GM23338 (cell line): ENCODE measurements around the gene PDC. TPM values are rescaled to one million over a fixed set of nuclear protein-coding genes. Genes with fewer than 3 reads are reported as not detected.

Experiments used
- ATAC-seq: fragments of 200-7000 bp; cut with Tn5 transposase; 3 replicates; pipeline ENCODE4 v1.9.1; 2020
- DNase-seq: peaks from one replicate; pipeline ENCODE4 v3.0.0-alpha.2; 2015; ENCODE audit warnings: low spot score
- H2AFZ ChIP-seq: fragments of 200-600 bp; sonication (generic); 2 replicates; pipeline ENCODE4 v1.8.0; 2016; ENCODE audit warnings: antibody characterized with exemption, mild to moderate bottlenecking, moderate library complexity
- H3F3A ChIP-seq: fragments of 200-600 bp; sonication (generic); replicated peaks from 2 replicates; pipeline ENCODE4 v1.8.0; 2017; ENCODE audit warnings: antibody characterized with exemption, mixed run types, low read depth
- H3K27ac ChIP-seq: fragments of 200-600 bp; sonication (generic); 2 replicates; pipeline ENCODE4 v1.6.1; 2016; ENCODE audit warnings: low read depth
- H3K27me3 ChIP-seq: fragments of 200-600 bp; sonication (generic); 2 replicates; pipeline ENCODE4 v1.8.0; 2016; ENCODE audit warnings: mild to moderate bottlenecking, mixed run types, moderate library complexity; ENCODE audit not compliant: insufficient read depth
- H3K36me3 ChIP-seq: fragments of 200-600 bp; sonication (generic); 2 replicates; pipeline ENCODE4 v1.8.0; 2016; ENCODE audit warnings: mild to moderate bottlenecking; ENCODE audit not compliant: insufficient read depth
- H3K4me1 ChIP-seq: fragments of 200-600 bp; sonication (generic); 2 replicates; pipeline ENCODE4 v1.8.0; 2016; ENCODE audit warnings: mild to moderate bottlenecking, moderate library complexity; ENCODE audit not compliant: insufficient read depth
- H3K4me2 ChIP-seq: fragments of 200-600 bp; sonication (generic); 2 replicates; pipeline ENCODE4 v1.7.1; 2017; ENCODE audit warnings: mixed run types
- H3K4me3 ChIP-seq: fragments of 200-600 bp; sonication (generic); 2 replicates; pipeline ENCODE4 v1.6.1; 2016; ENCODE audit warnings: mixed run types
- H3K79me2 ChIP-seq: fragments of 200-600 bp; sonication (generic); replicated peaks from 2 replicates; pipeline ENCODE4 v1.8.0; 2017; ENCODE audit warnings: mild to moderate bottlenecking; ENCODE audit not compliant: insufficient read depth
- H3K9me2 ChIP-seq: fragments of 200-600 bp; sonication (generic); 2 replicates; pipeline ENCODE4 v1.8.0; 2017; ENCODE audit not compliant: insufficient read depth
- H4K20me1 ChIP-seq: fragments of 200-600 bp; sonication (generic); replicated peaks from 2 replicates; pipeline ENCODE4 v1.8.0; 2017; ENCODE audit warnings: mild to moderate bottlenecking; ENCODE audit not compliant: insufficient read depth
- H3K27ac Mint-ChIP-seq: 2 replicates; pipeline ENCODE4 v1.8.0; 2020; ENCODE audit warnings: inconsistent platforms, mild to moderate bottlenecking, moderate library complexity, mixed read lengths
- H3K27me3 Mint-ChIP-seq: 3 replicates; pipeline ENCODE4 v1.8.0; 2022; ENCODE audit warnings: low read depth, mild to moderate bottlenecking, moderate library complexity, mixed read lengths, inconsistent platforms; ENCODE audit not compliant: insufficient read depth, poor library complexity
- H3K36me3 Mint-ChIP-seq: 3 replicates; pipeline ENCODE4 v1.8.0; 2021; ENCODE audit warnings: low read depth, mild to moderate bottlenecking, inconsistent platforms, moderate library complexity, mixed read lengths
- H3K4me1 Mint-ChIP-seq: 3 replicates; pipeline ENCODE4 v1.8.0; 2020; ENCODE audit warnings: mild to moderate bottlenecking, inconsistent platforms, mixed read lengths
- H3K4me3 Mint-ChIP-seq: 3 replicates; pipeline ENCODE4 v1.8.0; 2021; ENCODE audit warnings: moderate library complexity, mild to moderate bottlenecking, inconsistent platforms, mixed read lengths
- H3K9me3 Mint-ChIP-seq: 3 replicates; pipeline ENCODE4 v1.8.0; 2020; ENCODE audit warnings: moderate library complexity, mild to moderate bottlenecking, inconsistent platforms, mixed read lengths
- EZH2phosphoT487 ChIP-seq: fragments of 200-600 bp; sonication (generic); IDR thresholded peaks from one replicate; pipeline ENCODE4 v1.8.1; 2018; ENCODE audit warnings: antibody characterized with exemption; ENCODE audit not compliant: unreplicated experiment
- JUNB ChIP-seq: IDR thresholded peaks from one replicate; pipeline ENCODE4 v1.6.1; 2016; ENCODE audit warnings: antibody characterized with exemption; ENCODE audit not compliant: unreplicated experiment
- REST ChIP-seq: IDR thresholded peaks from one replicate; pipeline ENCODE4 v1.6.1; 2018; ENCODE audit warnings: antibody characterized with exemption; ENCODE audit not compliant: unreplicated experiment
- STAT1 ChIP-seq: IDR thresholded peaks from one replicate; pipeline ENCODE4 v1.6.1; 2016; ENCODE audit warnings: antibody characterized with exemption; ENCODE audit not compliant: unreplicated experiment
- ZNF331 ChIP-seq: fragments of 250-450 bp; sonication (Bioruptor Pico); IDR thresholded peaks from 2 replicates; pipeline ENCODE4 v1.5.0; 2020; ENCODE audit warnings: low read depth, mild to moderate bottlenecking, moderate library complexity
- polyA plus RNA-seq: library from polyadenylated mRNA; unstranded; fragments of >200 nt; fragmentation: Nextera tagmentation; extraction: Ambion mirVana; gene quantifications from 2 replicates; pipeline ENCODE4 v1.2.1, GENCODE V29; 2016
- total RNA-seq: library from RNA; depleted of rRNA; stranded (reverse); fragments of >200 nt; shearing (Covaris generic); gene quantifications from 2 replicates; pipeline ENCODE4 v1.2.3, GENCODE V29; 2014
- TF ChIP-seq, protein P1 (sequence below): fragments of 250-450 bp; sonication (Bioruptor Pico); IDR thresholded peaks from 2 replicates; pipeline ENCODE4 v1.5.0; 2020; ENCODE audit warnings: mild to moderate bottlenecking, moderate library complexity

The PDC gene
- total and polyA plus RNA-seq, 2 experiments from 2014 or later = not detected

- TF ChIP-seq JUNB (no peak), STAT1 (no peak), EZH2phosphoT487 (no peak), REST (no peak), ZNF331 (no peak)
- TF ChIP-seq, protein P1, sequence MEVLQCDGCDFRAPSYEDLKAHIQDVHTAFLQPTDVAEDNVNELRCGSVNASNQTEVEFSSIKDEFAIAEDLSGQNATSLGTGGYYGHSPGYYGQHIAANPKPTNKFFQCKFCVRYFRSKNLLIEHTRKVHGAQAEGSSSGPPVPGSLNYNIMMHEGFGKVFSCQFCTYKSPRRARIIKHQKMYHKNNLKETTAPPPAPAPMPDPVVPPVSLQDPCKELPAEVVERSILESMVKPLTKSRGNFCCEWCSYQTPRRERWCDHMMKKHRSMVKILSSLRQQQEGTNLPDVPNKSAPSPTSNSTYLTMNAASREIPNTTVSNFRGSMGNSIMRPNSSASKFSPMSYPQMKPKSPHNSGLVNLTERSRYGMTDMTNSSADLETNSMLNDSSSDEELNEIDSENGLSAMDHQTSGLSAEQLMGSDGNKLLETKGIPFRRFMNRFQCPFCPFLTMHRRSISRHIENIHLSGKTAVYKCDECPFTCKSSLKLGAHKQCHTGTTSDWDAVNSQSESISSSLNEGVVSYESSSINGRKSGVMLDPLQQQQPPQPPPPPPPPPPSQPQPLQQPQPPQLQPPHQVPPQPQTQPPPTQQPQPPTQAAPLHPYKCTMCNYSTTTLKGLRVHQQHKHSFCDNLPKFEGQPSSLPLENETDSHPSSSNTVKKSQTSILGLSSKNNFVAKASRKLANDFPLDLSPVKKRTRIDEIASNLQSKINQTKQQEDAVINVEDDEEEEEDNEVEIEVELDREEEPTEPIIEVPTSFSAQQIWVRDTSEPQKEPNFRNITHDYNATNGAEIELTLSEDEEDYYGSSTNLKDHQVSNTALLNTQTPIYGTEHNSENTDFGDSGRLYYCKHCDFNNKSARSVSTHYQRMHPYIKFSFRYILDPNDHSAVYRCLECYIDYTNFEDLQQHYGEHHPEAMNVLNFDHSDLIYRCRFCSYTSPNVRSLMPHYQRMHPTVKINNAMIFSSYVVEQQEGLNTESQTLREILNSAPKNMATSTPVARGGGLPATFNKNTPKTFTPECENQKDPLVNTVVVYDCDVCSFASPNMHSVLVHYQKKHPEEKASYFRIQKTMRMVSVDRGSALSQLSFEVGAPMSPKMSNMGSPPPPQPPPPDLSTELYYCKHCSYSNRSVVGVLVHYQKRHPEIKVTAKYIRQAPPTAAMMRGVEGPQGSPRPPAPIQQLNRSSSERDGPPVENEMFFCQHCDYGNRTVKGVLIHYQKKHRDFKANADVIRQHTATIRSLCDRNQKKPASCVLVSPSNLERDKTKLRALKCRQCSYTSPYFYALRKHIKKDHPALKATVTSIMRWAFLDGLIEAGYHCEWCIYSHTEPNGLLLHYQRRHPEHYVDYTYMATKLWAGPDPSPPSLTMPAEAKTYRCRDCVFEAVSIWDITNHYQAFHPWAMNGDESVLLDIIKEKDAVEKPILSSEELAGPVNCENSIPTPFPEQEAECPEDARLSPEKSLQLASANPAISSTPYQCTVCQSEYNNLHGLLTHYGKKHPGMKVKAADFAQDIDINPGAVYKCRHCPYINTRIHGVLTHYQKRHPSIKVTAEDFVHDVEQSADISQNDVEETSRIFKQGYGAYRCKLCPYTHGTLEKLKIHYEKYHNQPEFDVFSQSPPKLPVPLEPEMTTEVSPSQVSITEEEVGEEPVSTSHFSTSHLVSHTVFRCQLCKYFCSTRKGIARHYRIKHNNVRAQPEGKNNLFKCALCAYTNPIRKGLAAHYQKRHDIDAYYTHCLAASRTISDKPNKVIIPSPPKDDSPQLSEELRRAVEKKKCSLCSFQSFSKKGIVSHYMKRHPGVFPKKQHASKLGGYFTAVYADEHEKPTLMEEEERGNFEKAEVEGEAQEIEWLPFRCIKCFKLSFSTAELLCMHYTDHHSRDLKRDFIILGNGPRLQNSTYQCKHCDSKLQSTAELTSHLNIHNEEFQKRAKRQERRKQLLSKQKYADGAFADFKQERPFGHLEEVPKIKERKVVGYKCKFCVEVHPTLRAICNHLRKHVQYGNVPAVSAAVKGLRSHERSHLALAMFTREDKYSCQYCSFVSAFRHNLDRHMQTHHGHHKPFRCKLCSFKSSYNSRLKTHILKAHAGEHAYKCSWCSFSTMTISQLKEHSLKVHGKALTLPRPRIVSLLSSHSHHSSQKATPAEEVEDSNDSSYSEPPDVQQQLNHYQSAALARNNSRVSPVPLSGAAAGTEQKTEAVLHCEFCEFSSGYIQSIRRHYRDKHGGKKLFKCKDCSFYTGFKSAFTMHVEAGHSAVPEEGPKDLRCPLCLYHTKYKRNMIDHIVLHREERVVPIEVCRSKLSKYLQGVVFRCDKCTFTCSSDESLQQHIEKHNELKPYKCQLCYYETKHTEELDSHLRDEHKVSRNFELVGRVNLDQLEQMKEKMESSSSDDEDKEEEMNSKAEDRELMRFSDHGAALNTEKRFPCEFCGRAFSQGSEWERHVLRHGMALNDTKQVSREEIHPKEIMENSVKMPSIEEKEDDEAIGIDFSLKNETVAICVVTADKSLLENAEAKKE (CRISPR knock-in tag) = no peak
- no peaks in the 10 kb centered on the region for H3K79me2 ChIP-seq
- no peaks in the 10 kb centered on the region for H3K4me1 ChIP-seq
- H3K36me3 ChIP-seq = peaks cover under 1% of the 10 kb centered on the region; the same call in 1 of the 2 replicates
- Mint-ChIP-seq H3K27me3 (no peaks in the 10 kb centered on the region), H3K4me3 (no peak overlapping the region), H3K36me3 (no peaks in the 10 kb centered on the region; the same call in 2 of the 3 replicates), H3K27ac (no peak overlapping the region), H3K9me3 (no peaks in the 10 kb centered on the region), H3K4me1 (no peaks in the 10 kb centered on the region)
- no peaks in the 10 kb centered on the region for H3F3A ChIP-seq
- H3K4me2 ChIP-seq = no peak overlapping the region
- no peak overlapping the region for H3K27ac ChIP-seq
- DNase-seq (no peak), ATAC-seq (no peak)
- no peaks in the 10 kb centered on the region for H3K27me3 ChIP-seq
- H4K20me1 ChIP-seq = peaks cover 5% of the 10 kb centered on the region; the same call in 1 of the 2 replicates
- H3K9me2 ChIP-seq = no peaks in the 10 kb centered on the region
- no peak overlapping the region for H3K4me3 ChIP-seq
- H2AFZ ChIP-seq = no peak overlapping the region
These were observed 47.6 kb downstream of the PDC start for GRCh38 chr1:186413319-186413718.
